Right lobe of liver (tissue), 6 donors: Measurements from ENCODE around the gene PCNT. TPM values are rescaled to one million over a fixed set of nuclear protein-coding genes. Genes with fewer than 3 reads are reported as not detected.
A peak's percentile ranks its signal among the peaks of the same experiment; 100 is the strongest.
"Not testable (repeated sequence)": the region's sequence is repeated elsewhere in the genome, so short reads cannot be mapped to it uniquely, and the experiment has no call there.

Experiments used
- ATAC-seq, 4 donors: fragments of 200-7000 bp; cut with Tn5 transposase; one replicate each; pipeline ENCODE4 v1.9.1; 2020; ENCODE audit warnings: mild to moderate bottlenecking in 4 of 4, moderate library complexity in 4 of 4
- DNase-seq, 3 donors: peaks; one replicate each; pipeline ENCODE4 v3.0.0-alpha.2; 2020
- H3K27ac ChIP-seq, 3 donors: fragments of 200-600 bp; one replicate each; pipeline ENCODE4 v1.8.0; 2022
- H3K27me3 ChIP-seq, 2 donors: fragments of 200-600 bp; one replicate each; pipeline ENCODE4 v1.8.0; 2022
- H3K36me3 ChIP-seq, 4 donors: fragments of 200-600 bp; sonication (generic) in 1 of 4; one replicate each; pipeline versions ENCODE4 v1.5.1 to v1.8.0; 2017 to 2022; ENCODE audit warnings: control low read depth in 1 of 4
- H3K4me1 ChIP-seq, 4 donors: fragments of 200-600 bp; sonication (generic) in 1 of 4; one replicate each; pipeline versions ENCODE4 v1.5.1 to v1.8.0; 2017 to 2022; ENCODE audit warnings: control low read depth in 1 of 4
- H3K4me3 ChIP-seq, 3 donors: fragments of 200-600 bp; one replicate each; pipeline ENCODE4 v1.8.0; 2022
- H3K9me3 ChIP-seq, 4 donors: fragments of 200-600 bp; sonication (generic) in 1 of 4; one replicate each; pipeline versions ENCODE4 v1.5.1 to v1.8.0; 2017 to 2022; ENCODE audit warnings: control low read depth in 1 of 4
- CTCF ChIP-seq, 4 donors: fragments of 200-600 bp in 3 of 4; fragments of 450-650 bp in 1 of 4; IDR thresholded peaks; one replicate each; pipeline versions ENCODE4 v1.5.1 to v1.8.0; 2016 to 2022; ENCODE audit warnings: antibody characterized with exemption in 4 of 4, mild to moderate bottlenecking in 2 of 4
- POLR2A ChIP-seq: fragments of 450-650 bp; IDR thresholded peaks from one replicate; pipeline ENCODE4 v1.6.1; 2017; ENCODE audit warnings: antibody characterized with exemption, mild to moderate bottlenecking
- WGBS: methylation state at CpG from one replicate; pipeline ENCODE4 v1.1.6; 2018; ENCODE audit warnings: low coverage, low lambda C conversion rate; ENCODE audit not compliant: insufficient coverage; ENCODE audit errors: missing lambda C conversion rate; 5-methylcytosine and 5-hydroxymethylcytosine counted together
- intact Hi-C, 2 donors: fragments of 100-400 bp; cut with DNase I; formaldehyde crosslinking; loops; one replicate each; pipeline versions ENCODE4 v1.11.2 to v1.14.1; 2022
- total RNA-seq, 6 experiments: library from RNA; depleted of rRNA in 2 of 6; stranded (reverse); fragments of >200 nt in 2 of 6; fragmentation: NEBNext Ultra II Directional in 3 of 6; extraction: Animal tissue kit (Norgen Biotek cat#: 25700) in 3 of 6; gene quantifications; one replicate each; pipeline versions ENCODE4 v1.1.0 to v1.2.4, GENCODE V29; 2016 to 2023
- donor health status: DM: no; HTN: yes; CAD: no.
- donor health status: DM: no; HTN: no; CAD: no.
- donor health status: DM: no; HTN: no; CAD: no.
- donor health status: DM: no; HTN: yes; CAD: no.
- donor health status: DM: no; HTN: yes; CAD: no.

The PCNT gene
- total RNA-seq, 6 experiments from 2014 or later: 9.9 to 18.2 (median 14.1) TPM

GRCh38 chr21:46431448-46431847 lies 107.5 kb downstream of the PCNT start:
- Histone ChIP-seq H3K27ac (no peak overlapping the region), H3K9me3 (no peaks in the 10 kb centered on the region), H3K27me3 (no peaks in the 10 kb centered on the region), H3K4me1 (no peaks in the 10 kb centered on the region), H3K36me3 (peaks cover 0 to 40% (median 5%) of the 10 kb centered on the region in 4 donors), H3K4me3 (no peak overlapping the region)
- intact Hi-C loops: no loop called here
- no peak for ATAC-seq
- WGBS: 98% methylated on average over 5 of the region's 21 CpGs
- DNase-seq: no peak
- TF ChIP-seq CTCF (IDR thresholded peaks at IDR 0.05) (no peak), POLR2A (no peak)

- TF ChIP-seq CTCF (IDR thresholded peaks at IDR 0.05): no peak
- no peak for TF ChIP-seq POLR2A
- H3K9me3 ChIP-seq: no peaks in the 10 kb centered on the region
- no peaks in the 10 kb centered on the region for H3K27me3 ChIP-seq
- 65% methylated on average over 17 of the region's 22 CpGs for WGBS
- H3K27ac ChIP-seq: no peak overlapping the region
- DNase-seq: peak in 1 of 3 donors; percentile 31
- intact Hi-C loops: no loop called here
- peak in 3 of 4 donors; percentile 18 to 55 (median 32) for ATAC-seq
- peaks cover 0 to 43% (median 7%) of the 10 kb centered on the region in 4 donors for H3K36me3 ChIP-seq
- no peaks in the 10 kb centered on the region for H3K4me1 ChIP-seq
- no peak overlapping the region for H3K4me3 ChIP-seq
These were observed 108.0 kb downstream of the PCNT start for GRCh38 chr21:46431884-46432488.

GRCh38 chr21:46433116-46433515 lies 109.2 kb downstream of the PCNT start:
- intact Hi-C loops, ATAC-seq, H3K27me3 ChIP-seq, DNase-seq, H3K9me3 ChIP-seq, H3K4me3 ChIP-seq, H3K4me1 ChIP-seq, H3K27ac ChIP-seq: not testable (repeated sequence)
- peaks cover 0 to 38% (median 7%) of the 10 kb centered on the region in 4 donors for H3K36me3 ChIP-seq
- 91% methylated on average over 6 of the region's 11 CpGs for WGBS

GRCh38 chr21:46434322-46434958 lies 110.5 kb downstream of the PCNT start:
- Histone ChIP-seq H3K27ac (no peak overlapping the region), H3K4me3 (no peak overlapping the region), H3K9me3 (no peaks in the 10 kb centered on the region), H3K27me3 (no peaks in the 10 kb centered on the region), H3K36me3 (peaks cover 0 to 40% (median 8%) of the 10 kb centered on the region in 4 donors), H3K4me1 (no peaks in the 10 kb centered on the region)
- ATAC-seq: peak in 1 of 4 donors; percentile 13
- intact Hi-C loops: no loop called here
- TF ChIP-seq CTCF (IDR thresholded peaks at IDR 0.05) (no peak), POLR2A (no peak)
- no peak for DNase-seq
- 100% methylated on average over 6 of the region's 23 CpGs for WGBS

GRCh38 chr21:46435786-46436227 lies 111.9 kb downstream of the PCNT start:
- Histone ChIP-seq H3K27ac (no peak overlapping the region), H3K4me1 (no peaks in the 10 kb centered on the region), H3K9me3 (no peaks in the 10 kb centered on the region), H3K4me3 (no peak overlapping the region), H3K27me3 (no peaks in the 10 kb centered on the region), H3K36me3 (peaks cover 0 to 45% (median 9%) of the 10 kb centered on the region in 4 donors)
- ATAC-seq (no peak), DNase-seq (no peak)
- WGBS: 95% methylated on average over 13 of the region's 29 CpGs
- intact Hi-C loops: no loop called here
- TF ChIP-seq CTCF (IDR thresholded peaks at IDR 0.05) (no peak), POLR2A (no peak)
